Activated T-cell treated with anti-CD3 and anti-CD28 coated beads, Interleukin-2, amount 50 U/mL, for 4 hours (primary cell): ENCODE measurements around the gene RALBP1. TPM values are rescaled to one million over a fixed set of nuclear protein-coding genes. Genes with fewer than 3 reads are reported as not detected.

Source experiments
- ATAC-seq, 2 donors: fragments of 200-7000 bp; cut with Tn5 transposase; one replicate each; pipeline ENCODE4 v1.10.0; 2021
- DNase-seq: peaks from one replicate; pipeline ENCODE4 v3.0.0-alpha.2; 2020
- H3K27me3 Mint-ChIP-seq: one replicate; pipeline ENCODE4 v1.8.0; 2021; ENCODE audit warnings: low read depth, mixed read lengths
- H3K36me3 Mint-ChIP-seq: one replicate; pipeline ENCODE4 v1.8.0; 2022; ENCODE audit warnings: mixed read lengths; ENCODE audit not compliant: insufficient read depth
- H3K4me1 Mint-ChIP-seq: one replicate; pipeline ENCODE4 v1.8.0; 2021; ENCODE audit warnings: low read depth, mixed read lengths
- H3K4me3 Mint-ChIP-seq: one replicate; pipeline ENCODE4 v1.8.0; 2021; ENCODE audit warnings: mild to moderate bottlenecking, moderate library complexity, mixed read lengths
- H3K9me3 Mint-ChIP-seq: one replicate; pipeline ENCODE4 v1.8.0; 2021; ENCODE audit warnings: mixed read lengths
- total RNA-seq, 3 donors: library from RNA; stranded (reverse); gene quantifications; one replicate each; pipeline ENCODE4 v1.2.1, GENCODE V29; 2021

RALBP1 gene
- total RNA-seq, 3 donors from 2014 or later, result 31.1 to 32.6 (median 31.7) TPM

GRCh38 chr18:9536354-9537152 is 61.2 kb downstream of the RALBP1 start:
- H3K27me3 Mint-ChIP-seq, result no peaks in the 10 kb centered on the region
- no peak overlapping the region for H3K4me3 Mint-ChIP-seq
- no peaks in the 10 kb centered on the region for H3K9me3 Mint-ChIP-seq
- DNase-seq (no peak), ATAC-seq (no peak)
- H3K4me1 Mint-ChIP-seq, result no peaks in the 10 kb centered on the region
- peaks cover 29% of the 10 kb centered on the region for H3K36me3 Mint-ChIP-seq

- peaks cover 25% of the 10 kb centered on the region for H3K36me3 Mint-ChIP-seq
- ATAC-seq (no peak), DNase-seq (no peak)
- no peaks in the 10 kb centered on the region for H3K9me3 Mint-ChIP-seq
- no peak overlapping the region for H3K4me3 Mint-ChIP-seq
- no peaks in the 10 kb centered on the region for H3K27me3 Mint-ChIP-seq
- no peaks in the 10 kb centered on the region for H3K4me1 Mint-ChIP-seq
These were observed 62.4 kb downstream of the RALBP1 start for GRCh38 chr18:9537677-9538076.

- no peaks in the 10 kb centered on the region for H3K27me3 Mint-ChIP-seq
- H3K4me3 Mint-ChIP-seq, result no peak overlapping the region
- no peaks in the 10 kb centered on the region for H3K4me1 Mint-ChIP-seq
- ATAC-seq (no peak), DNase-seq (no peak)
- H3K36me3 Mint-ChIP-seq, result peaks cover 17% of the 10 kb centered on the region
- no peaks in the 10 kb centered on the region for H3K9me3 Mint-ChIP-seq
These were observed 64.0 kb downstream of the RALBP1 start for GRCh38 chr18:9539283-9539682.

GRCh38 chr18:9539938-9540337 is 64.6 kb downstream of the RALBP1 start:
- no peak for DNase-seq
- no peak for ATAC-seq
- Mint-ChIP-seq H3K27me3 (no peaks in the 10 kb centered on the region), H3K4me1 (no peaks in the 10 kb centered on the region), H3K36me3 (peaks cover 17% of the 10 kb centered on the region), H3K9me3 (no peaks in the 10 kb centered on the region), H3K4me3 (no peak overlapping the region)

GRCh38 chr18:9542924-9543323 is 67.6 kb downstream of the RALBP1 start:
- no peaks in the 10 kb centered on the region for H3K4me1 Mint-ChIP-seq
- H3K36me3 Mint-ChIP-seq, result peaks cover 15% of the 10 kb centered on the region
- no peaks in the 10 kb centered on the region for H3K9me3 Mint-ChIP-seq
- no peaks in the 10 kb centered on the region for H3K27me3 Mint-ChIP-seq
- ATAC-seq (no peak), DNase-seq (no peak)
- H3K4me3 Mint-ChIP-seq, result no peak overlapping the region

GRCh38 chr18:9545029-9545428 is 69.7 kb downstream of the RALBP1 start:
- Mint-ChIP-seq H3K9me3 (no peaks in the 10 kb centered on the region), H3K4me3 (no peak overlapping the region), H3K27me3 (no peaks in the 10 kb centered on the region), H3K4me1 (no peaks in the 10 kb centered on the region), H3K36me3 (peaks cover 26% of the 10 kb centered on the region)
- DNase-seq (no peak), ATAC-seq (no peak)

GRCh38 chr18:9546468-9546867 is 71.2 kb downstream of the RALBP1 start:
- no peaks in the 10 kb centered on the region for H3K4me1 Mint-ChIP-seq
- DNase-seq, result no peak
- H3K9me3 Mint-ChIP-seq, result no peaks in the 10 kb centered on the region
- ATAC-seq, result no peak
- H3K4me3 Mint-ChIP-seq, result no peak overlapping the region
- H3K36me3 Mint-ChIP-seq, result peaks cover 28% of the 10 kb centered on the region
- no peaks in the 10 kb centered on the region for H3K27me3 Mint-ChIP-seq

GRCh38 chr18:9547782-9548181 is 72.5 kb downstream of the RALBP1 start:
- no peaks in the 10 kb centered on the region for H3K27me3 Mint-ChIP-seq
- ATAC-seq (no peak), DNase-seq (no peak)
- H3K9me3 Mint-ChIP-seq, result no peaks in the 10 kb centered on the region
- H3K36me3 Mint-ChIP-seq, result peaks cover 35% of the 10 kb centered on the region
- H3K4me1 Mint-ChIP-seq, result no peaks in the 10 kb centered on the region
- H3K4me3 Mint-ChIP-seq, result no peak overlapping the region

GRCh38 chr18:9549405-9549804 is 74.1 kb downstream of the RALBP1 start:
- no peak for ATAC-seq
- Mint-ChIP-seq H3K9me3 (no peaks in the 10 kb centered on the region), H3K36me3 (peaks cover 48% of the 10 kb centered on the region), H3K4me1 (no peaks in the 10 kb centered on the region), H3K4me3 (no peak overlapping the region), H3K27me3 (no peaks in the 10 kb centered on the region)
- DNase-seq, result no peak

- ATAC-seq, result no peak
- H3K36me3 Mint-ChIP-seq, result peaks cover 54% of the 10 kb centered on the region
These were observed 75.1 kb downstream of the RALBP1 start for GRCh38 chr18:9550429-9550828.

GRCh38 chr18:9552191-9552590 is 76.9 kb downstream of the RALBP1 start:
- ATAC-seq (no peak), DNase-seq (no peak)
- Mint-ChIP-seq H3K36me3 (peaks cover 56% of the 10 kb centered on the region), H3K4me1 (no peaks in the 10 kb centered on the region), H3K27me3 (no peaks in the 10 kb centered on the region), H3K4me3 (no peak overlapping the region), H3K9me3 (no peaks in the 10 kb centered on the region)

More at GRCh38 chr18:9550429-9550828, 75.1 kb downstream of the RALBP1 start:
- Mint-ChIP-seq H3K4me1 (no peaks in the 10 kb centered on the region), H3K4me3 (no peak overlapping the region), H3K27me3 (no peaks in the 10 kb centered on the region), H3K9me3 (no peaks in the 10 kb centered on the region)
- DNase-seq, result no peak

GRCh38 chr18:9552616-9553015 is 77.3 kb downstream of the RALBP1 start:
- Mint-ChIP-seq H3K4me3 (no peak overlapping the region), H3K9me3 (no peaks in the 10 kb centered on the region), H3K4me1 (no peaks in the 10 kb centered on the region), H3K27me3 (no peaks in the 10 kb centered on the region), H3K36me3 (peaks cover 57% of the 10 kb centered on the region)
- DNase-seq (no peak), ATAC-seq (no peak)

- Mint-ChIP-seq H3K36me3 (peaks cover 56% of the 10 kb centered on the region), H3K27me3 (no peaks in the 10 kb centered on the region), H3K9me3 (no peaks in the 10 kb centered on the region), H3K4me3 (no peak overlapping the region), H3K4me1 (no peaks in the 10 kb centered on the region)
- DNase-seq (no peak), ATAC-seq (no peak)
These were observed 82.1 kb downstream of the RALBP1 start for GRCh38 chr18:9557250-9557943.

GRCh38 chr18:9558387-9559064 is 83.2 kb downstream of the RALBP1 start:
- ATAC-seq (no peak), DNase-seq (no peak)
- Mint-ChIP-seq H3K27me3 (no peaks in the 10 kb centered on the region), H3K4me3 (no peak overlapping the region), H3K36me3 (peaks cover 55% of the 10 kb centered on the region), H3K4me1 (no peaks in the 10 kb centered on the region), H3K9me3 (no peaks in the 10 kb centered on the region)
